Thoracic aorta (tissue), 2 donors: ENCODE results near the gene NTNG1. TPM values are rescaled to one million over a fixed set of nuclear protein-coding genes. Genes with fewer than 3 reads are reported as not detected.

Experiments
- ATAC-seq: fragments of 150-250 bp; one replicate; pipeline ENCODE4 v1.8.0; 2017; ENCODE audit warnings: low read depth; ENCODE audit not compliant: insufficient number of reproducible peaks, low FRiP score
- DNase-seq: peaks from one replicate; pipeline ENCODE4 v3.0.0-alpha.2; 2020; ENCODE audit warnings: low spot score
- H3K27ac ChIP-seq, 2 donors: fragments of 200-600 bp; sonication (generic); 1 replicate in 1 of 2; 2 replicates in 1 of 2; pipeline ENCODE4 v1.5.1; 2016; ENCODE audit warnings: mild to moderate bottlenecking in 2 of 2, moderate library complexity in 2 of 2
- H3K27me3 ChIP-seq: fragments of 200-600 bp; sonication (generic); replicated peaks from 2 replicates; pipeline ENCODE4 v1.6.0; 2016; ENCODE audit warnings: mild to moderate bottlenecking; ENCODE audit not compliant: insufficient read depth
- H3K36me3 ChIP-seq: fragments of 200-600 bp; sonication (generic); one replicate; pipeline ENCODE4 v1.5.1; 2016
- H3K4me1 ChIP-seq, 2 donors: fragments of 200-600 bp; sonication (generic); 1 replicate in 1 of 2; 2 replicates in 1 of 2; pipeline versions ENCODE4 v1.5.1 to v1.6.0; 2016; ENCODE audit warnings: low read depth in 2 of 2, mild to moderate bottlenecking in 1 of 2; ENCODE audit not compliant: control insufficient read depth in 1 of 2
- H3K4me3 ChIP-seq: fragments of 200-600 bp; sonication (generic); 2 replicates; pipeline ENCODE4 v1.5.1; 2016; ENCODE audit warnings: mild to moderate bottlenecking
- H3K9me3 ChIP-seq: fragments of 200-600 bp; sonication (generic); 2 replicates; pipeline ENCODE4 v1.5.1; 2016
- CTCF ChIP-seq: fragments of 200-600 bp; sonication (generic); IDR thresholded peaks from one replicate; pipeline ENCODE4 v1.5.1; 2019; ENCODE audit warnings: antibody characterized with exemption
- total RNA-seq, 2 donors: library from RNA; depleted of rRNA; stranded (reverse); fragments of >200 nt; gene quantifications; one replicate each; pipeline versions ENCODE4 v1.1.0 to v1.2.3, GENCODE V29; 2016

Gene NTNG1
- total RNA-seq, 2 donors from 2014 or later, result 0.99 to 1.4 TPM

GRCh38 chr1:107169615-107170014, 28.8 kb downstream of the NTNG1 start:
- Histone ChIP-seq H3K4me3 (no peak overlapping the region), H3K36me3 (no peaks in the 10 kb centered on the region), H3K27me3 (no peaks in the 10 kb centered on the region), H3K9me3 (no peaks in the 10 kb centered on the region), H3K27ac (no peak overlapping the region), H3K4me1 (no peaks in the 10 kb centered on the region)
- no peak for ATAC-seq
- DNase-seq, result no peak
- no peak for TF ChIP-seq CTCF

GRCh38 chr1:107171333-107171732, 30.5 kb downstream of the NTNG1 start:
- ATAC-seq, result no peak

GRCh38 chr1:107172450-107173170, 31.8 kb downstream of the NTNG1 start:
- no peak for DNase-seq
- no peaks in the 10 kb centered on the region for H3K9me3 ChIP-seq
- TF ChIP-seq CTCF, result no peak
- ATAC-seq, result no peak
- H3K4me3 ChIP-seq, result no peak overlapping the region
- no peaks in the 10 kb centered on the region for H3K36me3 ChIP-seq
- H3K27me3 ChIP-seq, result no peaks in the 10 kb centered on the region
- H3K27ac ChIP-seq, result no peak overlapping the region
- H3K4me1 ChIP-seq, result no peaks in the 10 kb centered on the region

More at GRCh38 chr1:107171333-107171732, 30.5 kb downstream of the NTNG1 start:
- no peaks in the 10 kb centered on the region for H3K27me3 ChIP-seq
- H3K4me1 ChIP-seq, result no peaks in the 10 kb centered on the region
- no peaks in the 10 kb centered on the region for H3K9me3 ChIP-seq
- no peak for DNase-seq
- no peaks in the 10 kb centered on the region for H3K36me3 ChIP-seq
- no peak overlapping the region for H3K4me3 ChIP-seq
- no peak overlapping the region for H3K27ac ChIP-seq
- TF ChIP-seq CTCF, result no peak

- H3K36me3 ChIP-seq, result no peaks in the 10 kb centered on the region
- no peaks in the 10 kb centered on the region for H3K9me3 ChIP-seq
- no peak for TF ChIP-seq CTCF
- no peak for DNase-seq
- no peak for ATAC-seq
- H3K4me3 ChIP-seq, result no peak overlapping the region
- no peaks in the 10 kb centered on the region for H3K4me1 ChIP-seq
- H3K27me3 ChIP-seq, result no peaks in the 10 kb centered on the region
- H3K27ac ChIP-seq, result no peak overlapping the region
These were observed 34.5 kb downstream of the NTNG1 start for GRCh38 chr1:107175102-107175909.

- no peak for TF ChIP-seq CTCF
- ATAC-seq, result no peak
These were observed 40.6 kb downstream of the NTNG1 start for GRCh38 chr1:107181253-107181969.

More at GRCh38 chr1:107181253-107181969, 40.6 kb downstream of the NTNG1 start:
- no peak for DNase-seq
- Histone ChIP-seq H3K36me3 (no peaks in the 10 kb centered on the region), H3K9me3 (no peaks in the 10 kb centered on the region), H3K4me3 (no peak overlapping the region), H3K27me3 (no peaks in the 10 kb centered on the region), H3K4me1 (no peaks in the 10 kb centered on the region), H3K27ac (no peak overlapping the region)
